GM19351 (cell line): ENCODE results near the gene G3BP1.
"Not testable (repeated sequence)": the region's sequence is repeated elsewhere in the genome, so short reads cannot be mapped to it uniquely, and the experiment has no call there.

Experiments used
- ATAC-seq: cut with Tn5 transposase; IDR thresholded peaks from one replicate; pipeline ENCODE4 v1.9.1; 2021; ENCODE audit warnings: mild to moderate bottlenecking, moderate library complexity; ENCODE audit not compliant: unreplicated experiment

G3BP1 gene

GRCh38 chr5:151856861-151857260 lies 85.1 kb downstream of the G3BP1 start:
- ATAC-seq: no peak

GRCh38 chr5:151860867-151861266 lies 89.1 kb downstream of the G3BP1 start:
- not testable (repeated sequence) for ATAC-seq
